Panc1 (cell line): ENCODE measurements around the gene ASTN2.

Experiments
- CTCF ChIP-seq: fragments of 450-650 bp; IDR thresholded peaks from 2 replicates; pipeline ENCODE4 v1.5.1; 2017; ENCODE audit warnings: mild to moderate bottlenecking
- POLR2AphosphoS5 ChIP-seq: IDR thresholded peaks from 2 replicates; pipeline ENCODE4 v1.6.1; 2012; ENCODE audit warnings: mild to moderate bottlenecking, low read depth, low read length, moderate library complexity
- REST ChIP-seq, 2 experiments: IDR thresholded peaks; 2 replicates each; pipeline ENCODE4 v1.6.1; 2011 to 2012; ENCODE audit warnings: low read depth in 2 of 2, control low read depth in 1 of 2, low read length in 1 of 2, mild to moderate bottlenecking in 1 of 2, moderate library complexity in 1 of 2; ENCODE audit not compliant: insufficient read depth in 1 of 2
- SIN3A ChIP-seq: IDR thresholded peaks from 2 replicates; pipeline ENCODE4 v1.6.1; 2012; ENCODE audit warnings: low read depth, mild to moderate bottlenecking, low read length, moderate library complexity, borderline replicate concordance; ENCODE audit not compliant: insufficient read depth

GRCh38 chr9:116815835-116816234 lies 599.0 kb downstream of the ASTN2 start:
- TF ChIP-seq CTCF: no peak
- TF ChIP-seq POLR2AphosphoS5: no peak
- no peak for TF ChIP-seq SIN3A
- TF ChIP-seq REST (IDR thresholded peaks at IDR 0.05; ENCODE audit: insufficient read depth in 1 of 2, low read depth in 2 of 2, low read length in 1 of 2): no peak
